Measurements from ENCODE around the gene TTC28.

DNA sequence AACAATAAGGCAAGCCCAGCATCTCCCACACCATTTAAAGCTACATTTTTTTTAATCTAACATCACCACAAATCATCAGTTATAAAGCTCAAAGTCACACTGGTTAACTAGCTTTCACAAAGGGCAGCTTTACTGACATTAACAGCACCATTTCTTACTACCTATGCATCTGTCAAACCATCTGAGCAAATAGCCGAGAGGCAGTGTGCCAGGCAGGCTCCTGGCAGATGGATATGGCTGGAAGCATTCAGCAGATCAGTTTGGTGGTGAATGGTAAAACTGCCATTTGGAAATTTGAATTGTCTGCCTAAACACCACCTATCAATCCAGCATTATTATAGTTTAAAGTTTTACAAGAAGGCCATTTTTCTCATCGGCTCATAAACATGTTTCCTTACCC, 131.2 kb downstream of the TTC28 start:
- TF ChIP-seq, protein P1, sequence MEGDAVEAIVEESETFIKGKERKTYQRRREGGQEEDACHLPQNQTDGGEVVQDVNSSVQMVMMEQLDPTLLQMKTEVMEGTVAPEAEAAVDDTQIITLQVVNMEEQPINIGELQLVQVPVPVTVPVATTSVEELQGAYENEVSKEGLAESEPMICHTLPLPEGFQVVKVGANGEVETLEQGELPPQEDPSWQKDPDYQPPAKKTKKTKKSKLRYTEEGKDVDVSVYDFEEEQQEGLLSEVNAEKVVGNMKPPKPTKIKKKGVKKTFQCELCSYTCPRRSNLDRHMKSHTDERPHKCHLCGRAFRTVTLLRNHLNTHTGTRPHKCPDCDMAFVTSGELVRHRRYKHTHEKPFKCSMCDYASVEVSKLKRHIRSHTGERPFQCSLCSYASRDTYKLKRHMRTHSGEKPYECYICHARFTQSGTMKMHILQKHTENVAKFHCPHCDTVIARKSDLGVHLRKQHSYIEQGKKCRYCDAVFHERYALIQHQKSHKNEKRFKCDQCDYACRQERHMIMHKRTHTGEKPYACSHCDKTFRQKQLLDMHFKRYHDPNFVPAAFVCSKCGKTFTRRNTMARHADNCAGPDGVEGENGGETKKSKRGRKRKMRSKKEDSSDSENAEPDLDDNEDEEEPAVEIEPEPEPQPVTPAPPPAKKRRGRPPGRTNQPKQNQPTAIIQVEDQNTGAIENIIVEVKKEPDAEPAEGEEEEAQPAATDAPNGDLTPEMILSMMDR (IDR thresholded peaks at IDR 0.05; ENCODE audit: extremely low read depth in 1 of 2, insufficient read depth in 1 of 2, low read depth in 1 of 2, low read length in 2 of 2) = no peak
- TF ChIP-seq, protein P2, sequence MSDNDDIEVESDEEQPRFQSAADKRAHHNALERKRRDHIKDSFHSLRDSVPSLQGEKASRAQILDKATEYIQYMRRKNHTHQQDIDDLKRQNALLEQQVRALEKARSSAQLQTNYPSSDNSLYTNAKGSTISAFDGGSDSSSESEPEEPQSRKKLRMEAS (IDR thresholded peaks at IDR 0.05; ENCODE audit: insufficient read depth, insufficient read length) = no peak
- no peak for TF ChIP-seq POLR2A (IDR thresholded peaks at IDR 0.05; ENCODE audit: low read depth, low read length)

All from endothelial cell of umbilical vein (primary cell).